GM12874 (cell line): Measurements from ENCODE around the gene PTGIS.

ENCODE experiments used
- TF ChIP-seq, protein P1 (sequence below): IDR thresholded peaks from 2 replicates; pipeline ENCODE4 v1.5.1; 2011; ENCODE audit warnings: low read depth, mild to moderate bottlenecking, control low read depth, low read length, moderate library complexity; ENCODE audit not compliant: insufficient read depth

The PTGIS gene

DNA sequence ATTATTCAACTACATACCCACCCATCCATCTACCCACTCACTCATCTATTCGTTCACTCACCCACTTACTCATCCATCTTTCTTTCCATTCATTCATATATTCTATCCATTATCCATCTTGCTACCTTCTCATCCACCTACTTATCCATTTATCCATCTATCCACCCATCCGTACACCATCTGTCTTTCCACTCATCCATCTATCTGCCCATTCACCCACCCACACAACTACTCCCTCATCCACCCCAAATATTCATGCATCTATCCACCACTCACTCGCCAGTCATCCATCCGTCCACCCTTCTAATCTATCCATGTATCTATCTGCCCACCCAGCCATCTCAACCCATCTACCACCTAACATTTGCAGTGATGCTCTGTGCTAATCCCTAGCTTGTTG is 71.9 kb downstream of the PTGIS start:
- TF ChIP-seq, protein P1, sequence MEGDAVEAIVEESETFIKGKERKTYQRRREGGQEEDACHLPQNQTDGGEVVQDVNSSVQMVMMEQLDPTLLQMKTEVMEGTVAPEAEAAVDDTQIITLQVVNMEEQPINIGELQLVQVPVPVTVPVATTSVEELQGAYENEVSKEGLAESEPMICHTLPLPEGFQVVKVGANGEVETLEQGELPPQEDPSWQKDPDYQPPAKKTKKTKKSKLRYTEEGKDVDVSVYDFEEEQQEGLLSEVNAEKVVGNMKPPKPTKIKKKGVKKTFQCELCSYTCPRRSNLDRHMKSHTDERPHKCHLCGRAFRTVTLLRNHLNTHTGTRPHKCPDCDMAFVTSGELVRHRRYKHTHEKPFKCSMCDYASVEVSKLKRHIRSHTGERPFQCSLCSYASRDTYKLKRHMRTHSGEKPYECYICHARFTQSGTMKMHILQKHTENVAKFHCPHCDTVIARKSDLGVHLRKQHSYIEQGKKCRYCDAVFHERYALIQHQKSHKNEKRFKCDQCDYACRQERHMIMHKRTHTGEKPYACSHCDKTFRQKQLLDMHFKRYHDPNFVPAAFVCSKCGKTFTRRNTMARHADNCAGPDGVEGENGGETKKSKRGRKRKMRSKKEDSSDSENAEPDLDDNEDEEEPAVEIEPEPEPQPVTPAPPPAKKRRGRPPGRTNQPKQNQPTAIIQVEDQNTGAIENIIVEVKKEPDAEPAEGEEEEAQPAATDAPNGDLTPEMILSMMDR = no peak

DNA sequence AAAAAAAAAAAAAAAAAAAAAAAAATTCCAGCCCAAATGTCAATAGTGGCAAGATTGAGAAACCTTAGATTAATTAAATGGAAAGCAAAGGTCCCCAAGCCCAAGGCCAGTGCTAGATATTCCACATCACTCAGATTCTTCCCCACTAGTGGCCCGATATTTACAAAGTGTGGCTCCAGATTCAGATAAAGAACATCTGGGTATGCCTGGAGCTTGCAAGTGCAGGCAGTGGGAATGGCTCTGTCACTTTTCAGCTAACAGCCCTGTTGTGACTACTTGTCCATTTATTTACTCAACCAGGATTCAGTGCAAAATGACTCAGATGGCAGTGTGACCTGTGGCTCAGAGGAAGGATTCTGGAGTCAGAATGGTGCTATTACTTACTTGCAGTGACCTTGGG is 77.2 kb downstream of the PTGIS start:
- TF ChIP-seq, protein P1 = no peak

- TF ChIP-seq, protein P1 = no peak
Observed at GRCh38 chr20:49489688-49490087, 78.2 kb downstream of the PTGIS start.

- TF ChIP-seq, protein P1 = no peak
Observed at GRCh38 chr20:49486064-49486463, 81.9 kb downstream of the PTGIS start.

- TF ChIP-seq, protein P1 = no peak
Observed at GRCh38 chr20:49485563-49485962, 82.4 kb downstream of the PTGIS start.

GRCh38 chr20:49484180-49485140 is 83.5 kb downstream of the PTGIS start:
- TF ChIP-seq, protein P1 = peak; percentile 70

DNA sequence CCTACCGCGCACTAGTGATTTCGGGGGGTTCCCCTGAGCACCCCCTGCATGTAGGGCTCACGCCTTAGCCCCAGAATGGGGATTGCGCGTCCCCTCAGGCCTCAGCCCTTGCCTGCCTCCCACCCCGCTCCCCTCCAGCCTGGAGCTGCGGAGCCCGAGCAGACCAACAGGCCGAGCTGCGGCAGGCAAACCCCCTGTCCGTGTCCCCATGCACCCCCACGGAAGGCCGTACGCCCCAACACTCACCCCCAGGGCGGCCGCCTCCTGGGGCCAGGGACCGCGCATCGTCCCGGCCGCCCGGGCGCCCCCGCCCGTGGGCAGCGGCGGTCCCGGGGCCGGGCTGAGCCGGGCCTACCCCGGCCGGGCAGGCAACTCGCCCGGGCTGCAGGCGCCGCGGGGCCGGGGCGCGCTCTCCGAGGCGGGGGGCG is 84.2 kb downstream of the PTGIS start:
- TF ChIP-seq, protein P1 = no peak
